Muscle of leg (tissue), 11 donors: ENCODE measurements around the gene RAD21L1. TPM values are rescaled to one million over a fixed set of nuclear protein-coding genes. Genes with fewer than 3 reads are reported as not detected.

Experiments
- DNase-seq: peaks from one replicate; pipeline ENCODE4 v3.0.0; 2013
- H3K27ac ChIP-seq: one replicate; pipeline ENCODE4 v1.5.1; 2013; ENCODE audit warnings: mild to moderate bottlenecking, low read length, control low read depth
- H3K27me3 ChIP-seq: one replicate; pipeline ENCODE4 v1.6.1; 2013; ENCODE audit warnings: low read length; ENCODE audit not compliant: control insufficient read depth, insufficient read depth
- H3K36me3 ChIP-seq: one replicate; pipeline ENCODE4 v1.6.1; 2013; ENCODE audit warnings: low read length; ENCODE audit not compliant: control insufficient read depth, insufficient read depth
- H3K4me1 ChIP-seq: one replicate; pipeline ENCODE4 v1.6.1; 2013; ENCODE audit warnings: low read length; ENCODE audit not compliant: control insufficient read depth, insufficient read depth
- H3K4me3 ChIP-seq: one replicate; pipeline ENCODE4 v1.5.1; 2013; ENCODE audit warnings: low read length, control low read depth
- H3K9me3 ChIP-seq: replicated peaks from 2 replicates; pipeline ENCODE4 v1.6.1; 2013; ENCODE audit warnings: low read depth, low read length; ENCODE audit not compliant: control insufficient read depth
- WGBS: methylation state at CpG from one replicate; pipeline ENCODE4 v1.1.5; 2013; ENCODE audit warnings: missing lambda C conversion rate; ENCODE audit not compliant: insufficient coverage; 5-methylcytosine and 5-hydroxymethylcytosine counted together
- polyA plus RNA-seq, 8 donors: library from polyadenylated mRNA; unstranded; fragments of 120-200 nt; gene quantifications; one replicate each; pipeline versions ENCODE4 v1.2.1 to v1.2.3, GENCODE V29; 2013; ENCODE audit warnings: inconsistent platforms in 1 of 8, low replicate concordance in 1 of 8; ENCODE audit not compliant: insufficient read length in 8 of 8, insufficient read depth in 1 of 8
- total RNA-seq: library from RNA; stranded (reverse); fragments of 120-200 nt; gene quantifications from one replicate; pipeline ENCODE4 v1.2.4, GENCODE V29; 2013

RAD21L1 gene
- total and polyA plus RNA-seq, 9 donors = not detected

DNA sequence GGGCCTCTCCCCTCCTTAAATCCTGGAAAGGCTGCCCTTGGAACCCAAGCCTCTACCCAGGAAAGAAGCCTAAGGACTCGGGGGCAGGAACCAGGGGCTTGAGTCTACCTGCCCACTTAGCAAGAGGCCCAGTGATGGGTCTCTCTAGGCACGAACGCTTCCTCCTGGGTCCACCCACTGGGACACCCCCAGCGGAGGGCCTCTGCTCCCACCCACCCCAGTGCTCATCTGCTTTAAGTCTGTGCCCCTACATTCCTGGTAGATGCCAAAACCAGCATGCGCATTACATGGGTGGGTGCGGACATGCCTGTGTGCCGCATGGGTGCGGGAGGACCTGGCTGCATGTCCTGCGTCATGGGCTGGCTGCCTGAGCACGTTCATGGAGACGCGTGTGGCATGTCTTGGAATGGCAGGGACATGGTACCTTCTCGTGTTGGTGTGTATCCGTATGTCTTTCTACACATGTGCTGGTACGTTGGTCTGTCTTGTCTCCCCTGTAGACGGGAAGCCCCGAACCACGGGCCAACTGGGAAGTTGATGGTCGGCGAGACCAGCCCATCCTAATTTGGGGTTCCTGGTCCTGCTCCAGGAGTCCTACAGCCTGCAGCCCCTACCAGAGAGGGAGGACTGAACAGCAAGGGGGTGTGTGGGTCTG lies 69.6 kb downstream of the RAD21L1 start:
- H3K27me3 ChIP-seq = no peaks in the 10 kb centered on the region
- no peak for DNase-seq
- no peak overlapping the region for H3K27ac ChIP-seq
- no peaks in the 10 kb centered on the region for H3K9me3 ChIP-seq
- WGBS = 91% methylated on average over 17 of the region's 20 CpGs
- no peaks in the 10 kb centered on the region for H3K36me3 ChIP-seq
- H3K4me1 ChIP-seq = peaks cover 8% of the 10 kb centered on the region
- H3K4me3 ChIP-seq = no peak overlapping the region

DNA sequence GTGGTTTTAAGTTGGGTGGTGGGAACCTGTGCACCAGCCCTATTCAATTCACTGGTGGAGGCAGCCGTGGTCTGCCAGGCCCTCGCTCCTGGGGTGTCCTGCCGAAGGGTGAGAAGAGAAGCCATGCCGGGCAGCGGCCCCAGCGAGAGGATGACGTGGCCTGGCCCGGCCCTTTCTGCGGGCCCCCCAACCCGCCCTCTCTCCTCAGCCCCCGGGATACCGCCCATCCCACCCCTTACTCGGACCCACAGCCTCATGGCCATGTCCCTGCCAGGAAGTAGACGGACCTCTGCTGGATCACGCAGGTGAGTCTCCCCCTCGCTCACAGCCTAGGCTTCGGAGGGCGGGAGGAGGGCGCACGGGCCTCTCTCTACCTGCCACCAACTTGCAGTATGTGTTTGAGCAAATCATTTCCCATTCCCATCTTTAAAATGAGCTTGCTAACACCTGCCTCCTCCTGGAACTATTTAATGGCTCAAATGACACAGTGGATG lies 70.3 kb downstream of the RAD21L1 start:
- Histone ChIP-seq H3K9me3 (no peaks in the 10 kb centered on the region), H3K4me1 (peaks cover 7% of the 10 kb centered on the region), H3K27ac (no peak overlapping the region), H3K4me3 (no peak overlapping the region), H3K36me3 (peaks cover 4% of the 10 kb centered on the region), H3K27me3 (no peaks in the 10 kb centered on the region)
- no peak for DNase-seq
- WGBS = 85% methylated on average over 8 of the region's 20 CpGs

DNA sequence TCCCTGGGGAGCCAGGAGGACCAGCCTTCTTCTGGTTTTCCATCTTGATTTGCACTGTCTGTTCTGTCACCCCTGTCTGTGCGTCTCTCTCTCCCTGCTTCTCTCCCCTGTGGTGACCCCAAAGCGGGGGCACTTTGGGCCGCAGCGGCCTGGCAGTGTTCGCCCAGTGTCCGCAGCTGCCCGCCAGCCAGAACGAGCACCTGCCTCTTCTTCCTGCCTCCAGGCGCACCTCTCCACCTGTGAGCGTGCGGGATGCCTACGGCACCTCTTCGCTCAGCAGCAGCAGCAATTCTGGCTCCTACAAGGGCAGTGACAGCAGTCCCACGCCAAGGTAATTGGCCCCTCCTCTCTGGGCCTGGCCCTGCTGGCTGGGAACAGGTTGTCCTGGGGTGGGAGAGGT lies 71.1 kb downstream of the RAD21L1 start:
- Histone ChIP-seq H3K4me3 (no peak overlapping the region), H3K9me3 (no peaks in the 10 kb centered on the region), H3K27me3 (no peaks in the 10 kb centered on the region), H3K36me3 (peaks cover 4% of the 10 kb centered on the region), H3K27ac (no peak overlapping the region), H3K4me1 (peaks cover 3% of the 10 kb centered on the region)
- no peak for DNase-seq
- 91% methylated on average over 13 of the region's 14 CpGs for WGBS

DNA sequence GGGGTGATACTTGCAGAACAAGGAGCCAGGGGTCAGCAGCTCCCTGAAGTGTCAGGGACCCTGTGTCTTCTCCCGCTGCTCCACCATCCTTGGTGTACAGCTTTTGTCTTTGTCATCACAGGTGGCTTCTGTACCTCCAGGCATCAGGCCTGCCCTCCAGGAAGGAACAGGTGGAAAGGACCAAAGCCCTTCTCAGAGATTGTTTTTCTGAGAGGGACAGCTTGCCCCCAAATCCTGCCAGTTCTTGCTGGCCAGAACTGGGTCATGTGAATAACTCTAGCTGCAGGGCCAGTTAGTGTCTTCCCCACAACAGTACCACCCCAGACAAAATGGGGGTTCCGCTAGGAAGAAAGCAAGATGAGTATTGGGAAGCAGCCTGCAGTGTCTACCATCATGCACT lies 71.6 kb downstream of the RAD21L1 start:
- no peak for DNase-seq
- Histone ChIP-seq H3K4me3 (no peak overlapping the region), H3K9me3 (no peaks in the 10 kb centered on the region), H3K27ac (no peak overlapping the region), H3K27me3 (no peaks in the 10 kb centered on the region), H3K4me1 (peaks cover 3% of the 10 kb centered on the region), H3K36me3 (peaks cover 4% of the 10 kb centered on the region)
- 100% methylated on average over 2 of the region's 2 CpGs for whole genome bisulfite sequencing

DNA sequence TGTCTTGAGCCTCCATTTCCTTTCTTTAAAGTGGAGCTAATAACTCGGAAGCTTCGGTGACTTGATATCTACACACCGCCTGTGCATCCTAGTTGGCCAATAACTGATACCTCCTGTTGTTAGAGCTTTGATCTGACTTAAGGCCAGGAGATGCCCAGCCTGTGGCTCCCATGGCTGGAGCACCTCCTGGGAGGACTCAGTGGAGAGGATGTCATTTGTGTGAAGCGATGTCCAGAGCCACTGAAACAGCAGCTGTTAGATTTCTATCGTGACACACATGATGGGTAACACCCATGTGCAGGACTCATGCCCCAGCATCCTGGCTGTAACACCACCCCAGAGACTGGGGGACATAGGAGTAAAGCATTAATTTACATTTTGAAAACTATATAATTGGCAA lies 72.3 kb downstream of the RAD21L1 start:
- 80% methylated on average over 2 of the region's 5 CpGs for WGBS
- Histone ChIP-seq H3K4me1 (peaks cover 3% of the 10 kb centered on the region), H3K27me3 (no peaks in the 10 kb centered on the region), H3K4me3 (no peak overlapping the region), H3K9me3 (no peaks in the 10 kb centered on the region), H3K27ac (no peak overlapping the region), H3K36me3 (peaks cover 4% of the 10 kb centered on the region)
- no peak for DNase-seq

DNA sequence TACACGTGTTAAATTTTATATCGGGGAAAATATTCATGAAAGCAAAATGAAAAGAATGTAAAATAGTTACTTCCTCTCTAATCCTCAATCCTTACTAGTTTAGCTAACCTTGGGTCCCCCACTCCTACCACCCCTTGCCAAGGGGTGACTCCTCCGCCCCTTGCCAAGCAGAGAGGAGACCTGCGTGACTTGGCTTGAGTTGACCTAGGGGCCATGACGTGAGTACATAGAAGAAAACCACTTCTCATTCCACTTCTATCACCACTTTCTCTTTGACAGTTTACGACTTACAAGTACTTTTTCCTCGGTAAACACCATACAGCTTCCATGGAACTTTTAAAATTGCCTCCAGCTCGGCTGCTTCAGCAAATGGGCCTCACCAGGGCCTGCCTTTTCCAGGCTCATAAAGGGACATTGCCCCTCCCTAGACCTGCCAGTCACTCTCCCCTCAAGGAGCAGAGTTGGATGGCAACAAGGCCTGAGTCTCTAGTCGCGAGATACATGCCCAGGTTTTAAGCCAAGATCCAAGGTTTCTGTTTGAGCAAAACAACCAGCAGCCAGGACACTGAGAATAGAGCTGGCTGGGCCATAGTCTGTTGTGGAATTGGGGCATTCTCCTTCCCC lies 73.2 kb downstream of the RAD21L1 start:
- WGBS = 71% methylated on average over 6 of the region's 10 CpGs
- Histone ChIP-seq H3K27ac (no peak overlapping the region), H3K4me3 (no peak overlapping the region), H3K27me3 (no peaks in the 10 kb centered on the region), H3K4me1 (peaks cover 3% of the 10 kb centered on the region), H3K36me3 (peaks cover 4% of the 10 kb centered on the region), H3K9me3 (no peaks in the 10 kb centered on the region)
- DNase-seq = no peak

DNA sequence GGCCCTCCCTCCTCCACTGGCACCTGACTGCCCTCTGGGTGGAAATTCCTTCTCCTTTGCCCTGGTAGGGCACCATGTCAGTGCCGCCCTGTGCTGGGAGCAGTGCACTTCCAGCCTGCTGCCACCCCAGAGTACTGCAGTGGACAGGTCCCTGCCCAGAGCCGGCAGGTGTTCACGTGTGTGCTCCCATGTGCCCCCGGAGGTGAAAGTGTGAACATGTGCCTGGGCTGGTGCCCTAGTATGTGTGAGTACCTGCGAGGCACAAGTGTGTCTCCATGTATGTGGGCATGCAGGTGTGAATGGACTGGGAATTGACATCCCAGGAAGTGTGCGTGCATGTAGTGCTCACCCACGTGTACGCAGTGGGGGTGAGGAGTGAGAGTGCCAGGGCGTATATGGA lies 73.7 kb downstream of the RAD21L1 start:
- H3K4me3 ChIP-seq = no peak overlapping the region
- peaks cover 3% of the 10 kb centered on the region for H3K4me1 ChIP-seq
- no peaks in the 10 kb centered on the region for H3K27me3 ChIP-seq
- DNase-seq = no peak
- H3K9me3 ChIP-seq = no peaks in the 10 kb centered on the region
- H3K27ac ChIP-seq = no peak overlapping the region
- WGBS = 76% methylated on average over 9 of the region's 9 CpGs
- H3K36me3 ChIP-seq = peaks cover 5% of the 10 kb centered on the region

DNA sequence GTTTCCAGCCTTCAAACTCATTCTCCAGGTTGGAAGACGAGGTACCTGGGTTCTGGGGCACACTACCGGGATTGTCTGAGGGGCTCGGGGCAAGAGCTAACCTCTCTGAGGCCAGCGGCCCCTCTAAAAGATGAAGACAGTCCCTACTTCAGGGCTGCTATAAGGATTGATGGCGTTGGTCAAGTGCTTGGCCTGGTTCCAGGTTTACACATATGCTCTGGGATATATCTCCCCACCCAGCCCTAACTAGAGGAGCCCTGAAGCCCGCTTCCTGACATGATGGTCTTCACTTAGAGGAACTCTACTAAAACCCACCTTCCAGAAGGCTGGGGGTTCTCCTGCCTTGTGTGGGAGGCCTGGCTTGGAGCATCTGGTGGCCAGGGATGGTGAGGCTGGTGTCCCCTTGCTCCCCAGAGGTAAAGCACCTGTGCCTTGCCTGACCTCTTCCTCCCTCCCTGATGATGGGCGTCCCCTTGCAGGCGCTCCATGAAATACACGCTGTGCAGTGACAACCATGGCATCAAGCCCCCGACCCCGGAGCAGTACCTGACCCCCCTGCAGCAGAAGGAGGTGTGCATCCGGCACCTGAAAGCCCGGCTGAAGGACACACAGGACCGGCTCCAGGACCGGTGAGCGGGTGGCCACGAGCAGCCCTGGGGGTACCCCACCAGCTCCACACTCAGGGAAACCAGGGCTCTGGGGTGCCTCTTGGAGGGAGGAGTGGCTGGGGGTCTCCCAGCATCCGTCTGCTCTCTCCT lies 74.4 kb downstream of the RAD21L1 start:
- Histone ChIP-seq H3K36me3 (peaks cover 10% of the 10 kb centered on the region), H3K4me1 (peaks cover 3% of the 10 kb centered on the region), H3K27ac (no peak overlapping the region), H3K9me3 (no peaks in the 10 kb centered on the region), H3K27me3 (no peaks in the 10 kb centered on the region), H3K4me3 (no peak overlapping the region)
- no peak for DNase-seq
- WGBS = 93% methylated on average over 12 of the region's 18 CpGs

DNA sequence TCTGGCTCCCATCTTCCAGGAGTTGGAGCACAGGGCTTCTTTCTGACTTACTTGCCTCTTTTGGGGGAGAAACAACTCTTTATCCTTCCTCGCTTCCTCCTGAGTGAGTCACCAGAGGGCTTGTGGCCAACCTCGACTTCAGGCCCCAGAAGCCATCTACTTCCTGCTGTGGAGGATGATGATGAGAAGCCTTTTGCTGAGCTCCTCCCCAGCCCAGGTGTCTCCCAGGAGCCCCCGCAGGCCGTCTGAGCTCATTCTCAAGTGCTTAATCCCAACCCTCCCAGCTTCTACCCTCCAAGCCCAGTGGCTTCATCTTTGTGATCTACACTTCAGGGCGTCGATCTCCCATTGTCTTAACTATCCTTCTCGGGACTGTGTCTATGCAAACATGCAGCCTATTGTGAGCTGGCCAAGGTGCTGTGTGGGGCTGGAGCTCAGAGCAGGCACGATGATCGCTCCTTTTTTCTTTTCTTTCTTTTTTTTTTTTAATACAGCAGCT lies 75.2 kb downstream of the RAD21L1 start:
- no peaks in the 10 kb centered on the region for H3K9me3 ChIP-seq
- 40% methylated on average over 1 of the region's 9 CpGs for WGBS
- peaks cover 15% of the 10 kb centered on the region for H3K36me3 ChIP-seq
- peaks cover 3% of the 10 kb centered on the region for H3K4me1 ChIP-seq
- no peaks in the 10 kb centered on the region for H3K27me3 ChIP-seq
- DNase-seq = peak; percentile 26
- no peak overlapping the region for H3K4me3 ChIP-seq
- H3K27ac ChIP-seq = no peak overlapping the region
